Thymus (tissue), 11 donors: Measurements from ENCODE around the gene RRAS. TPM values are rescaled to one million over a fixed set of nuclear protein-coding genes. Genes with fewer than 3 reads are reported as not detected.

Experiments used
- DNase-seq, 9 donors: peaks; one replicate each; pipeline ENCODE4 v3.0.0-alpha.2; 2013; ENCODE audit warnings: low spot score in 9 of 9, low read depth in 6 of 9, missing footprints in 1 of 9
- H3K27ac ChIP-seq, 2 donors: one replicate each; pipeline ENCODE4 v1.5.1; 2013; ENCODE audit warnings: control low read depth in 1 of 2, low read depth in 1 of 2, low read length in 1 of 2, mild to moderate bottlenecking in 1 of 2, moderate library complexity in 1 of 2
- H3K27me3 ChIP-seq, 2 donors: one replicate each; pipeline ENCODE4 v1.5.1; 2013; ENCODE audit warnings: low read length in 1 of 2; ENCODE audit not compliant: control insufficient read depth in 2 of 2, insufficient read depth in 1 of 2
- H3K36me3 ChIP-seq, 2 donors: one replicate each; pipeline ENCODE4 v1.5.1; 2013; ENCODE audit warnings: low read length in 1 of 2, mild to moderate bottlenecking in 1 of 2, moderate library complexity in 1 of 2; ENCODE audit not compliant: control insufficient read depth in 2 of 2, insufficient read depth in 2 of 2
- H3K4me1 ChIP-seq, 2 donors: one replicate each; pipeline ENCODE4 v1.5.1; 2013; ENCODE audit warnings: low read length in 2 of 2; ENCODE audit not compliant: control insufficient read depth in 2 of 2, insufficient read depth in 2 of 2
- H3K4me3 ChIP-seq, 2 donors: one replicate each; pipeline ENCODE4 v1.5.1; 2013; ENCODE audit warnings: low read length in 2 of 2, control low read depth in 1 of 2, mild to moderate bottlenecking in 1 of 2
- H3K9me3 ChIP-seq, 2 donors: one replicate each; pipeline ENCODE4 v1.5.1; 2013; ENCODE audit warnings: low read length in 1 of 2, mild to moderate bottlenecking in 1 of 2; ENCODE audit not compliant: control insufficient read depth in 2 of 2, insufficient read depth in 1 of 2
- WGBS: extraction: QIAGEN DNeasy Blood & Tissue Kit; methylation state at CpG from one replicate; pipeline ENCODE4 v1.1.7; 2013; 5-methylcytosine and 5-hydroxymethylcytosine counted together
- polyA plus RNA-seq: library from polyadenylated mRNA; stranded (reverse); fragments of 200-250 nt; gene quantifications from one replicate; pipeline ENCODE4 v1.2.3, GENCODE V29; 2013
- total RNA-seq: library from RNA; stranded (reverse); fragments of 120-200 nt; gene quantifications from one replicate; pipeline ENCODE4 v1.2.4, GENCODE V29; 2013
- donor health status: healthy.

RRAS gene
- total and polyA plus RNA-seq, 2 donors: 12.7 to 60.9 TPM

DNA sequence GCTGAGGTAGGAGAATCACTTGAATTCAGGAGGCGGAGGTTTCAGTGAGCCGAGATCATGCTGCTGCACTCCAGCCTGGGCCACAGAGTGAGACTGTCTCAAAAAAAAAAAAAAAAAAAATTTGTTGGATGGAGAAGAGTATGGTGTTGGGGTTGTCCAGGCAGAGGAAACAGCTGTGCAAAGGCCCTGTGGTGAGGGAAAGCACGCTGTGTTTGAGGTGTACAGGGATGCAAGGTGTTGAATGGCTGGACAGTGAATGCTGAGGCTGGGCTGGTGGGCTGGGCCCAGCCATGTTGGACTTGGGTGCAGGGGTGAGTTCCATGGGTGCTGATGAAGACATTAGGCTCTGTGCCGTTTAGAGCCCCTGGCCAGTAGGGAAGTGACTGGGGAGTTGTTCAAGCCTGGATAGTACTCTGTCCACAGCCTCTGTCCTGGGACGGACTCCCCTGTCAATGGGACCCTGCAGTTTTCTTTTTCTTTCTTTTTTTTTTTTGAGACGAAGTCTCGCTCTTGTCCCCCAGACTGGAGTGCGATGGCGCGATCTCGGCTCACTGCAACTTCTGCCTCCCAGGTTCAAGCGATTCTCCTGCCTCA is 30.3 kb downstream of the RRAS start:
- DNase-seq: no peak
- H3K4me1 ChIP-seq: no peaks in the 10 kb centered on the region
- H3K9me3 ChIP-seq: no peaks in the 10 kb centered on the region
- no peaks in the 10 kb centered on the region for H3K27me3 ChIP-seq
- H3K4me3 ChIP-seq: no peak overlapping the region
- H3K36me3 ChIP-seq: peaks cover 65 to 69% of the 10 kb centered on the region in 2 donors
- no peak overlapping the region for H3K27ac ChIP-seq
- 99% methylated on average over 12 of the region's 12 CpGs for WGBS

DNA sequence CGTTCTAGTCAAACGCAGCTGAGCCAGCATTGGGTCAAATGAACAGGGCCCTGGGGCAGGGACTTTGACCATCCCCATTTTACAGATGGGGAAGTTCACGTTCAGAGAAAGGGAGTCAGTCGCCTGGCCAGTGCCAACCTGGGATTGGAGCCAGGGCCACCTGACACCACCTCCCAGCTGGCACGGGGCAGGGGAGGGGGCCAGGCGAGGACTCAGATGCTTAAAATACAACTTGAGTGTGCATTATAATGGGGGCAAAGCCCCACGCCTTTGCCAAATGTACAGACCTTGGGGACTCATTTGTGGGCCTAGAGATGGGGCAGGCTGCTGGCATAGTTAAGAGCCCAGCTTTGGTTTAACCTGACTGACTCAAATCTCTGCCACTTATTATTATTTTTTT is 34.3 kb downstream of the RRAS start:
- Histone ChIP-seq H3K4me1 (no peaks in the 10 kb centered on the region), H3K27me3 (no peaks in the 10 kb centered on the region), H3K36me3 (peaks cover 72 to 78% of the 10 kb centered on the region in 2 donors), H3K9me3 (peaks cover 0 to 1% of the 10 kb centered on the region in 2 donors), H3K27ac (no peak overlapping the region), H3K4me3 (no peak overlapping the region)
- WGBS: 98% methylated on average over 7 of the region's 7 CpGs
- DNase-seq: no peak

- no peak for DNase-seq
- no peaks in the 10 kb centered on the region for H3K4me1 ChIP-seq
- H3K27me3 ChIP-seq: no peaks in the 10 kb centered on the region
- 98% methylated on average over 2 of the region's 2 CpGs for WGBS
- H3K36me3 ChIP-seq: peaks cover 76 to 77% of the 10 kb centered on the region in 2 donors
- H3K27ac ChIP-seq: no peak overlapping the region
- H3K9me3 ChIP-seq: peaks cover 0 to 1% of the 10 kb centered on the region in 2 donors
- no peak overlapping the region for H3K4me3 ChIP-seq
Measured at GRCh38 chr19:49602806-49603205, 37.1 kb downstream of the RRAS start.

GRCh38 chr19:49601482-49602038 is 38.4 kb downstream of the RRAS start:
- peaks cover 75 to 85% of the 10 kb centered on the region in 2 donors for H3K36me3 ChIP-seq
- no peak for DNase-seq
- H3K9me3 ChIP-seq: peaks cover 0 to 1% of the 10 kb centered on the region in 2 donors
- H3K27ac ChIP-seq: no peak overlapping the region
- no peaks in the 10 kb centered on the region for H3K27me3 ChIP-seq
- 98% methylated on average over 38 of the region's 38 CpGs for WGBS
- H3K4me3 ChIP-seq: no peak overlapping the region
- no peaks in the 10 kb centered on the region for H3K4me1 ChIP-seq

DNA sequence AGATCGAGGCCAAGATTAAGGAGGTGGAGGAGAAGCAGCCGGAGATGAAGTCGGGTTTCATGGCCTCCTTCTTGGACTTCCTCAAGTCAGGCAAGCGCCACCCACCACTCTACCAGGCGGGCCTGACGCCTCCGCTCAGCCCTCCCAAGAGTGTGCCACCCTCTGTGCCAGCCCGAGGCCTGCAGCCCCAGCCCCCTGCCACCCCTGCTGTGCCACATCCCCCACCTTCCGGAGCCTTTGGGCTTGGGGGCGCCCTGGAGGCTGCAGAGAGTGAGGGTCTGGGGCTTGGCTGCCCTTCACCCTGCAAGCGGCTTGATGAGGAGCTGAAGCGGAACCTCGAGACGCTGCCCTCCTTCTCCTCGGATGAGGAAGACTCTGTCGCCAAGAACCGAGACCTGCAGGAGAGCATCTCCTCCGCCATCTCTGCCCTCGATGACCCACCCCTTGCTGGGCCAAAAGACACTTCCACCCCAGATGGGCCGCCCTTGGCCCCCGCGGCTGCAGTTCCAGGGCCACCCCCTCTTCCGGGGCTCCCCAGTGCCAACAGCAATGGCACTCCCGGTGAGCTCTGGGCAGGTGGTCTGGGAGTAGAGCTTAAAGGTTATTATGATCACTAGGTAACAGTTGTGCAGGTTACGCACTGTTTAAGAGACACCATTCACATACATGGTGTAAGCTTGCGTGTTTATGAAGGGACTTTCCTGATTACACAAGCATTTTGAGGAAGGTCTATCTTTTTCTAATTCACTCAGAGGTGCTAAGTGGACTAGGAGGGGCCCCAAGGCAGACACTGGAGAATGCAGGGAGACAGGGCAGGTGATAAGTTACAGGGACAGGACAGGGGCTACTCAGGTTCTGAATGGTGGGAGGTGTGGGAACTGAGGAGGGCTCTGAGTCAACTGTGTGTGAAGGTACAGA is 40.3 kb downstream of the RRAS start:
- H3K4me3 ChIP-seq: no peak overlapping the region
- 97% methylated on average over 26 of the region's 26 CpGs for WGBS
- H3K27me3 ChIP-seq: no peaks in the 10 kb centered on the region
- H3K4me1 ChIP-seq: no peaks in the 10 kb centered on the region
- no peak overlapping the region for H3K27ac ChIP-seq
- no peak for DNase-seq
- peaks cover 0 to 1% of the 10 kb centered on the region in 2 donors for H3K9me3 ChIP-seq
- H3K36me3 ChIP-seq: peaks cover 82 to 91% of the 10 kb centered on the region in 2 donors

- no peak overlapping the region for H3K27ac ChIP-seq
- peaks cover 10 to 16% of the 10 kb centered on the region in 2 donors for H3K4me1 ChIP-seq
- no peak for DNase-seq
- H3K36me3 ChIP-seq: peaks cover 81 to 83% of the 10 kb centered on the region in 2 donors
- 98% methylated on average over 29 of the region's 29 CpGs for WGBS
- no peaks in the 10 kb centered on the region for H3K27me3 ChIP-seq
- no peak overlapping the region for H3K4me3 ChIP-seq
- peaks cover 0 to 1% of the 10 kb centered on the region in 2 donors for H3K9me3 ChIP-seq
Measured at GRCh38 chr19:49597703-49597974, 42.3 kb downstream of the RRAS start.

DNA sequence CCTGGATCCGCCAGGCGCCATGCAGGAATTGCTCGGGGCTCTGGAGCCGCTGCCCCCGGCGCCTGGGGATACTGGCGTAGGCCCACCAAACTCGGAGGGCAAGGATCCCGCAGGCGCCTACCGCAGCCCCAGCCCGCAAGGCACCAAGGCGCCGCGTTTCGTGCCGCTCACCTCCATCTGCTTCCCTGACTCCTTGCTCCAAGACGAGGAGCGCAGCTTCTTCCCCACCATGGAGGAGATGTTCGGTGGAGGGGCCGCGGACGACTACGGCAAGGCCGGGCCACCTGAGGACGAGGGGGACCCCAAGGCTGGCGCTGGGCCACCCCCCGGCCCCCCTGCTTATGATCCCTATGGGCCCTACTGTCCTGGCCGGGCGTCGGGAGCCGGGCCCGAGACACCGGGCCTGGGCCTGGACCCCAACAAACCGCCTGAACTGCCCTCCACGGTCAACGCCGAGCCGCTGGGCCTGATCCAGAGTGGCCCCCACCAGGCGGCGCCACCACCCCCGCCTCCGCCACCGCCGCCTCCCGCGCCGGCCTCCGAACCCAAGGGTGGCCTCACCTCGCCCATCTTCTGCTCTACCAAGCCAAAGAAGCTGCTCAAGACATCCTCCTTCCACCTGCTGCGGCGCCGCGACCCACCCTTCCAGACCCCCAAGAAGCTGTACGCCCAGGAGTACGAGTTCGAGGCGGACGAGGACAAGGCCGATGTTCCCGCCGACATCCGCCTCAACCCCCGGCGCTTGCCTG is 42.8 kb downstream of the RRAS start:
- Histone ChIP-seq H3K9me3 (peaks cover 0 to 1% of the 10 kb centered on the region in 2 donors), H3K27me3 (no peaks in the 10 kb centered on the region), H3K36me3 (peaks cover 77 to 78% of the 10 kb centered on the region in 2 donors), H3K27ac (no peak overlapping the region), H3K4me1 (peaks cover 15 to 21% of the 10 kb centered on the region in 2 donors), H3K4me3 (no peak overlapping the region)
- DNase-seq: no peak
- WGBS: 98% methylated on average over 65 of the region's 65 CpGs

DNA sequence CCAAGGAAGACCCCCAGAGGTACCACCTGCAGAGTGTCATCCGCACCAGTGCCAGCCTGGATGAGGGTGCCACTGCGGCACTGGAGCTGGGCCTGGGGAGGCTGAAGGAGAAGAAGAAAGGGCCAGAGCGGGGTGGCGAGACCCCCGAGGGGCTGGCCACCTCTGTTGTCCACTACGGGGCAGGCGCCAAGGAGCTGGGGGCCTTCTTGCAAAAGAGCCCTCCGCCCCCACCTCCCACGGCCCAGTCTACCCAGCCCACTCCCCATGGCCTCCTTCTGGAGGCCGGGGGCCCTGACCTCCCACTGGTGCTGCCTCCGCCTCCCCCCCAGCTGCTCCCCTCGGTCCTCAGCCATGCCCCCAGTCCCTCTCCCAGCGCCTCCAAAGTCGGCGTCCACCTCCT is 43.5 kb downstream of the RRAS start:
- no peaks in the 10 kb centered on the region for H3K27me3 ChIP-seq
- H3K4me3 ChIP-seq: no peak overlapping the region
- H3K36me3 ChIP-seq: peaks cover 71 to 72% of the 10 kb centered on the region in 2 donors
- H3K27ac ChIP-seq: no peak overlapping the region
- peaks cover 16 to 23% of the 10 kb centered on the region in 2 donors for H3K4me1 ChIP-seq
- WGBS: 95% methylated on average over 15 of the region's 15 CpGs
- no peak for DNase-seq
- H3K9me3 ChIP-seq: no peaks in the 10 kb centered on the region
